ENCODE measurements around the gene TAGLN. TPM values are rescaled to one million over a fixed set of nuclear protein-coding genes. Genes with fewer than 3 reads are reported as not detected.

The TAGLN gene
- total RNA-seq, 1 donor from 2014 or later: 69.5 TPM

- ATAC-seq (peak; percentile 66), DNase-seq (peak; percentile 76)
- intact Hi-C loops (cut with micrococcal nuclease): no loop called here
Observed at GRCh38 chr11:117221775-117222517, 22.8 kb downstream of the TAGLN start.

GRCh38 chr11:117222991-117223740 lies 24.0 kb downstream of the TAGLN start:
- ATAC-seq (no peak), DNase-seq (no peak)
- intact Hi-C loops (cut with micrococcal nuclease): no loop called here

GRCh38 chr11:117223741-117224689 lies 24.8 kb downstream of the TAGLN start:
- no peak for DNase-seq
- no peak for ATAC-seq
- intact Hi-C loops (cut with micrococcal nuclease): no loop called here

GRCh38 chr11:117225553-117226170 lies 26.5 kb downstream of the TAGLN start:
- intact Hi-C loops (cut with micrococcal nuclease): loop anchor here (5.0 kb wide), 1 partner anchor 43 kb away; no protein-coding TSS in a partner anchor
- no peak for DNase-seq
- no peak for ATAC-seq

- intact Hi-C loops (cut with micrococcal nuclease): loop anchor here (5.0 kb wide), 1 partner anchor 44 kb away; no protein-coding TSS in a partner anchor
- ATAC-seq (peak; percentile 70), DNase-seq (peak; percentile 55)
Observed at GRCh38 chr11:117226388-117227385, 27.5 kb downstream of the TAGLN start.

GRCh38 chr11:117228091-117228490 lies 28.9 kb downstream of the TAGLN start:
- DNase-seq (no peak), ATAC-seq (no peak)
- intact Hi-C loops (cut with micrococcal nuclease): loop anchor here (5.0 kb wide), 1 partner anchor 46 kb away; no protein-coding TSS in a partner anchor

GRCh38 chr11:117229411-117229810 lies 30.2 kb downstream of the TAGLN start:
- intact Hi-C loops (cut with micrococcal nuclease): loop anchor here (5.0 kb wide), 1 partner anchor 47 kb away; no protein-coding TSS in a partner anchor
- no peak for DNase-seq
- ATAC-seq: no peak

GRCh38 chr11:117229931-117230285 lies 30.7 kb downstream of the TAGLN start:
- ATAC-seq (no peak), DNase-seq (no peak)
- intact Hi-C loops (cut with micrococcal nuclease): loop anchor here (5.0 kb wide), 1 partner anchor 48 kb away; no protein-coding TSS in a partner anchor

GRCh38 chr11:117230286-117230961 lies 31.3 kb downstream of the TAGLN start:
- ATAC-seq (no peak), DNase-seq (no peak)
- intact Hi-C loops (cut with micrococcal nuclease): no loop called here

GRCh38 chr11:117230999-117231841 lies 32.0 kb downstream of the TAGLN start:
- no peak for ATAC-seq
- intact Hi-C loops (cut with micrococcal nuclease): no loop called here
- DNase-seq: no peak

- DNase-seq (peak; percentile 89), ATAC-seq (no peak)
- intact Hi-C loops (cut with micrococcal nuclease): no loop called here
Observed at GRCh38 chr11:117231842-117232091, 32.6 kb downstream of the TAGLN start, which contains the start of gene PCSK7. TSS of gene PCSK7 (minus strand) at chr11:117232073. CDS start at chr11:117229844, 2,229 bp downstream.

- ATAC-seq: peak; percentile 91
- intact Hi-C loops (cut with micrococcal nuclease): no loop called here
- peak; percentile 88 for DNase-seq
Observed at GRCh38 chr11:117232092-117232878, 33.1 kb downstream of the TAGLN start, which contains the start of gene RNF214. TSS of gene RNF214 (plus strand) at chr11:117232671. CDS start at chr11:117234273, 1,602 bp downstream.

GRCh38 chr11:117232911-117233409 lies 33.8 kb downstream of the TAGLN start:
- ATAC-seq (peak; percentile 30), DNase-seq (peak; percentile 46)
- intact Hi-C loops (cut with micrococcal nuclease): no loop called here

- ATAC-seq: no peak
- intact Hi-C loops (cut with micrococcal nuclease): no loop called here
- DNase-seq: no peak
Observed at GRCh38 chr11:117238221-117238620, 39.1 kb downstream of the TAGLN start.

- intact Hi-C loops (cut with micrococcal nuclease): no loop called here
Observed at GRCh38 chr11:117239295-117239694, 40.1 kb downstream of the TAGLN start.

More at GRCh38 chr11:117239295-117239694, 40.1 kb downstream of the TAGLN start:
- no peak for DNase-seq
- ATAC-seq: no peak
